ENCODE measurements around the gene CLDN5.
A peak's percentile ranks its signal among the peaks of the same experiment; 100 is the strongest.

Gene CLDN5

GRCh38 chr22:19501897-19502447 lies 22.2 kb downstream of the CLDN5 start:
- DNase-seq = no peak

GRCh38 chr22:19499880-19500242 lies 24.3 kb downstream of the CLDN5 start:
- no peak for DNase-seq

GRCh38 chr22:19499236-19499879 lies 24.9 kb downstream of the CLDN5 start:
- DNase-seq = no peak

GRCh38 chr22:19498866-19499190 lies 25.4 kb downstream of the CLDN5 start:
- DNase-seq = no peak

GRCh38 chr22:19498154-19498865 lies 25.9 kb downstream of the CLDN5 start:
- no peak for DNase-seq

GRCh38 chr22:19497245-19497644 lies 27.0 kb downstream of the CLDN5 start:
- DNase-seq = peak in 1 of 3 experiments; percentile 2

GRCh38 chr22:19496324-19496630 lies 27.9 kb downstream of the CLDN5 start:
- no peak for DNase-seq

GRCh38 chr22:19495562-19496323 lies 28.5 kb downstream of the CLDN5 start:
- DNase-seq = peak in 1 of 3 experiments; percentile 30

- no peak for DNase-seq
Observed at GRCh38 chr22:19494676-19495173, 29.5 kb downstream of the CLDN5 start.

- no peak for DNase-seq
Observed at GRCh38 chr22:19494001-19494560, 30.1 kb downstream of the CLDN5 start.

- no peak for DNase-seq
Observed at GRCh38 chr22:19492504-19493174, 31.6 kb downstream of the CLDN5 start.

GRCh38 chr22:19490628-19491230 lies 33.5 kb downstream of the CLDN5 start:
- DNase-seq = no peak

- peak in 1 of 3 experiments; percentile 21 for DNase-seq
Observed at GRCh38 chr22:19488884-19489843, 35.0 kb downstream of the CLDN5 start.

GRCh38 chr22:19488285-19488684 lies 35.9 kb downstream of the CLDN5 start:
- DNase-seq = no peak

GRCh38 chr22:19483481-19484244 lies 40.5 kb downstream of the CLDN5 start:
- DNase-seq = no peak

GRCh38 chr22:19482297-19482696 lies 41.9 kb downstream of the CLDN5 start:
- DNase-seq = no peak

- DNase-seq = no peak
Observed at GRCh38 chr22:19480789-19481188, 43.4 kb downstream of the CLDN5 start.

GRCh38 chr22:19480173-19480568 lies 44.0 kb downstream of the CLDN5 start:
- DNase-seq = no peak

- peak; percentile 92 to 98 (median 94) for DNase-seq
Observed at GRCh38 chr22:19479355-19480172, 44.6 kb downstream of the CLDN5 start, which contains the start of gene CDC45. CDC45 (plus strand) TSS chr22:19479920; CDS start chr22:19479969, 49 bp downstream.
